Measurements from ENCODE around the gene CCDC28B. TPM values are rescaled to one million over a fixed set of nuclear protein-coding genes. Genes with fewer than 3 reads are reported as not detected.

CCDC28B gene
- total RNA-seq, 8 experiments from 2014 or later: 14.6 to 92.6 (median 53.7) TPM

Other genes starting within 250 kb of the CCDC28B start
- gene KHDRBS1, start 186.7 kb upstream of the CCDC28B start, total RNA-seq: 100 to 1,000 TPM in 6 of 8 experiments, 10 to 100 TPM in 2; 41.9 to 242 (median 141) TPM
- 10 to 100 TPM in 6 of 8 experiments, 1 to 10 TPM in 2; 6.2 to 25.8 (median 14.9) TPM for gene TMEM39B, start 127.7 kb upstream of the CCDC28B start, total RNA-seq
- 10 to 100 TPM; 35.3 to 53.4 (median 40.7) TPM for gene KPNA6, start 92.5 kb upstream of the CCDC28B start, total RNA-seq
- 10 to 100 TPM; 35.0 to 98.3 (median 60.4) TPM for gene TXLNA, start 20.9 kb upstream of the CCDC28B start, total RNA-seq
- gene IQCC, start 5.1 kb downstream of the CCDC28B start, total RNA-seq: 10 to 100 TPM in 1 of 8 experiments, 1 to 10 TPM in 6, under 1 TPM in 1; 0.97 to 13.7 (median 6.7) TPM
- 1 to 10 TPM in 3 of 8 experiments, under 1 TPM in 5; 0.25 to 3.7 (median 0.98) TPM for gene DCDC2B, start 8.5 kb downstream of the CCDC28B start, total RNA-seq
- gene TMEM234, start 21.8 kb downstream of the CCDC28B start, total RNA-seq: 10 to 100 TPM; 15.1 to 31.8 (median 25.6) TPM
- 100 to 1,000 TPM; 174 to 366 (median 241) TPM for gene EIF3I, start 21.8 kb downstream of the CCDC28B start, total RNA-seq
- 10 to 100 TPM in 2 of 8 experiments, 1 to 10 TPM in 2, under 1 TPM in 3, not detected in 1; 0.49 to 12.0 (median 2.2) TPM for gene FAM167B, start 46.6 kb downstream of the CCDC28B start, total RNA-seq
- gene LCK, start 50.7 kb downstream of the CCDC28B start, total RNA-seq: 1 to 10 TPM in 3 of 8 experiments, under 1 TPM in 1, not detected in 4; 0.63 to 1.4 (median 1.2) TPM
- gene HDAC1, start 91.5 kb downstream of the CCDC28B start, total RNA-seq: 100 to 1,000 TPM in 2 of 8 experiments, 10 to 100 TPM in 6; 45.7 to 124 (median 77.0) TPM
- 100 to 1,000 TPM in 7 of 8 experiments, 10 to 100 TPM in 1; 32.9 to 922 (median 250) TPM for gene MARCKSL1, start 135.6 kb downstream of the CCDC28B start, total RNA-seq
- gene FAM229A, start 161.9 kb downstream of the CCDC28B start, total RNA-seq: 1 to 10 TPM; 1.1 to 6.7 (median 4.3) TPM
- gene TSSK3, start 161.9 kb downstream of the CCDC28B start, total RNA-seq: 1 to 10 TPM in 7 of 8 experiments, under 1 TPM in 1; 0.92 to 6.9 (median 2.5) TPM
- gene BSDC1, start 193.8 kb downstream of the CCDC28B start, total RNA-seq: 100 to 1,000 TPM in 4 of 8 experiments, 10 to 100 TPM in 4; 60.0 to 135 (median 94.0) TPM

All from motor neuron (in vitro differentiated cells).